ENCODE data around the gene TIMM10.

- no peak for TF ChIP-seq YY1 (IDR thresholded peaks at IDR 0.05; ENCODE audit: insufficient read depth, insufficient read length)
- TF ChIP-seq SUZ12 (IDR thresholded peaks at IDR 0.05; ENCODE audit: extremely low read depth, insufficient read depth, insufficient read length), result no peak
These were observed 15.1 kb downstream of the TIMM10 start, which contains the start of gene SLC43A1 for GRCh38 chr11:57515332-57516060.
